ENCODE data around the gene DENND2A.
"Not testable (repeated sequence)": the region's sequence is repeated elsewhere in the genome, so short reads cannot be mapped to it uniquely, and the experiment has no call there.

Gene DENND2A

DNA sequence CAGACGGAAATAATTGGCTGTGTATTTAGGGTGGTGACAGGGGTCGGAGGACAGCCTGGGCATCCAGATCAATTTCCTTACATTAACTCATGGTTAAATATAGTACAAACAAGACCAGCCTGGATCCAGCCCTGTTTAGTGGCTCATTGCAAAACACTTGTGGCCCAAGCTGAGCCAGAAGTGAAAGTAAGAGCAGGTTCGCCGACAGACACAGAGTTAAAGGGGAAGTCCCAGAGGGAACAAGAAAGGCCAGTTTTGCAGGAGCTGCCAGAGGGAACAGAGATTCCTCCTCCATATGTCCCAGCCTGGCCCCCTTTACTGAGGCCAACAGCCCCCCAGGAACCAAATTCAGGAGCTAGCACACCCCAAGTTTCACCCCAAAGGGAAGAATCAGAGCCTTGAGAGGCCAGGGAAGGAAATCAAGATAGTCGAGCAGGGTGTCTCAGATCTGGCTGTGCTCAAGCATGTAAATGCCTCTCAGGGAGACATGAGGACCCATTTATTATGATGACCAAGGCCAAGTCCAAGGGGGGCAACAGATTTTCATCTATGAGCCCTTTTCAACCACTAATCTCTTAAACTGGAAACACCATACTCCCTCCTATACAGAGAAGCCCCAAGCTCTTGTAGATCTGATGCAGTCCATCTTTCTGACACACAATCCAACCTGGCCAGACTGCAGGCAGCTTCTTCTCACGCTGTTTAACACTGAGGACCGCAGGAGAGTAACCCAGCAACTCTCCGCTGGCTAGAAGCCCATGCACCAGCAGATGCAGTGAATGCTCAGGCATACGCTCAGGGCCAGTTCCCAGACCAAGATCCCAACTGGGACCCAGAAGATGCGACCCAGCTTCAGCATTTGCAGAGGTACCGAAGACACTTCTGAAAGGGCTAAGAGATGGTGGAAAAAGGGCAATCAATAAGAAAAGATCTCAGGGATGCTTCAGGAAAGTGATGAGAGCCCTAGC lies 16.2 kb upstream of the DENND2A start:
- Histone ChIP-seq H3K4me3 (ENCODE audit: low read length) (no peak overlapping the region), H3K9ac (ENCODE audit: low read depth, low read length) (no peak overlapping the region), H3K9me3 (ENCODE audit: insufficient read depth, low read depth, low read length) (no peaks in the 10 kb centered on the region), H3K36me3 (ENCODE audit: insufficient read depth, low read depth, low read length) (no peaks in the 10 kb centered on the region), H3K27me3 (ENCODE audit: insufficient read depth, low read length) (no peaks in the 10 kb centered on the region), H3K4me1 (ENCODE audit: insufficient read depth, low read length) (no peaks in the 10 kb centered on the region; the same call in 1 of the 2 replicates), H3K27ac (ENCODE audit: low read length) (no peak overlapping the region)

DNA sequence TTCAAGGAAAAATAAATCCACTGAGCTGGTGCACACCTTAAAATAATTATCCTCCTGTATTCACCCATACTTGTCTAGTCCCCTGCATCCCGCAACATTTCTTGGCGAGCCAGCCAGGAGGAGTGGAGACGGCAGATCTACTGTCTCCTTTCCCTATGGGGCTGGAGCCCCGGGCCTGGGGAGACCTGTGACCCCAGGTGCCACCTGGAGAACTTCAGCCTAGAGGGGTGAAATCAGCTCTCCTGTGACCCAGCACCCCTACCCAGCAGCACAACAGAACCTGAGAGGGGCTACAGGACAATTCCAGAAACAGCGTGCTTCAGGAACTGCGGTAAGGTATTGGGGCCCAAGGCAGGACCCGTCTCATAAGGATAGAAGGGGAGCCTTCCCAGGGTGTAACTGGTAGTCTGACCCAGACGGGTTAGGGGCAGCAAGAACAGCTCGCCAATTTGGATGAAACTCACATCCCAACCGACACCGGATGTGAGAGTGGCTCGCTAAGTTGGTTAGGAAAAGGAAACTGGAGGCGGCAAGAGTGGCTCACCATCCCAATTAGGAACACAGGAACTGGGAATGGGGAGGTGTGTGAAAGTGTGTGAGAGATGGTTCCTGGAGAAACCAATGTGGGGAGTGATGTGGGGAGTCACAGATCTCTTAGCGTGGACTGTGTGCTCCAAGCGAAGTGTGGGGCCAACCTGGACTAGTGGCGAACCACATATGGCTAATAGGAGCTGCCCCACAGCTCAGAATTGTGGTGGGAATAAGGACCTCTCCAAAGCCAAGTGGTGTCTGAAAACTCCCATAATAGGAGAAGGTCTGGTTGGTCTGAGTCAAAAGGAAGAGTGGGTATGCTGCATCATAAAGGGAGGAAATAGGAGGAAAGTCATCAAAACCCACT lies 15.1 kb upstream of the DENND2A start:
- Histone ChIP-seq H3K4me3 (ENCODE audit: low read length) (no peak overlapping the region), H3K4me1 (ENCODE audit: insufficient read depth, low read length) (no peaks in the 10 kb centered on the region; the same call in 1 of the 2 replicates), H3K9me3 (ENCODE audit: insufficient read depth, low read depth, low read length) (no peaks in the 10 kb centered on the region), H3K9ac (ENCODE audit: low read depth, low read length) (no peak overlapping the region), H3K27me3 (ENCODE audit: insufficient read depth, low read length) (no peaks in the 10 kb centered on the region), H3K36me3 (ENCODE audit: insufficient read depth, low read depth, low read length) (no peaks in the 10 kb centered on the region), H3K27ac (ENCODE audit: low read length) (no peak overlapping the region)

DNA sequence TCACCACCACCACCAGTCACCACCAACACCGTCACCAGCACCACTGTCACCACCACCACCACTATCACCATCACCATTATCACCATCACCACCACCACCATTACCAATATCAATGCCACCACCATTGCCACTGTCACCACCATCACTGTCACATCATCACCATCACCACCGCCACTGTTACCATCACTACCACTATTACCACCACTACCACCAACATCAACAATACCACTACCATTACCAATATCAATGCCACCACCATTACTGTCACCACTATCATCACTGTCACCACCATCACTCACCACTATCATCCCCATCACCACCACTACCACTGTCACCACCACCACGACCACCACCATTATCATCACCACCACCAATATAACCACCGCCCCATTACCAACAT lies 14.0 kb upstream of the DENND2A start:
- Histone ChIP-seq H3K9ac (ENCODE audit: low read depth, low read length) (no peak overlapping the region), H3K4me1 (ENCODE audit: insufficient read depth, low read length) (no peaks in the 10 kb centered on the region; the same call in 1 of the 2 replicates), H3K27ac (ENCODE audit: low read length) (no peak overlapping the region), H3K27me3 (ENCODE audit: insufficient read depth, low read length) (no peaks in the 10 kb centered on the region), H3K4me3 (ENCODE audit: low read length) (no peak overlapping the region), H3K9me3 (ENCODE audit: insufficient read depth, low read depth, low read length) (no peaks in the 10 kb centered on the region), H3K36me3 (ENCODE audit: insufficient read depth, low read depth, low read length) (no peaks in the 10 kb centered on the region)

DNA sequence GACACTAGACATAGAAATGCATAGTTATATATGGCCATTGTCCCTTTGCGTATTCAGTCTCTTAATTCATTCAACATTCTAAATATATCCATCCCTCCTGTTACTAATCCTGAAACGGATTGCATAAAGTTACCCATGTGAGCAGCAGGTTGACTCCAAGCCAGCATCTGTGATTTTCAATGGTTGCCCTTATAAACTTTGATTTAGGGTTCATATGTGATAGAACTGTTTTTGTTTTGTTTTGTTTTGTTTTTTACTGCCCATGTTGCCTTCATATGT lies 13.4 kb upstream of the DENND2A start:
- Histone ChIP-seq H3K36me3 (ENCODE audit: insufficient read depth, low read depth, low read length) (no peaks in the 10 kb centered on the region), H3K9ac (ENCODE audit: low read depth, low read length) (no peak overlapping the region), H3K27ac (ENCODE audit: low read length) (no peak overlapping the region), H3K9me3 (ENCODE audit: insufficient read depth, low read depth, low read length) (no peaks in the 10 kb centered on the region), H3K4me1 (ENCODE audit: insufficient read depth, low read length) (no peaks in the 10 kb centered on the region; the same call in 1 of the 2 replicates), H3K27me3 (ENCODE audit: insufficient read depth, low read length) (no peaks in the 10 kb centered on the region), H3K4me3 (ENCODE audit: low read length) (no peak overlapping the region)

DNA sequence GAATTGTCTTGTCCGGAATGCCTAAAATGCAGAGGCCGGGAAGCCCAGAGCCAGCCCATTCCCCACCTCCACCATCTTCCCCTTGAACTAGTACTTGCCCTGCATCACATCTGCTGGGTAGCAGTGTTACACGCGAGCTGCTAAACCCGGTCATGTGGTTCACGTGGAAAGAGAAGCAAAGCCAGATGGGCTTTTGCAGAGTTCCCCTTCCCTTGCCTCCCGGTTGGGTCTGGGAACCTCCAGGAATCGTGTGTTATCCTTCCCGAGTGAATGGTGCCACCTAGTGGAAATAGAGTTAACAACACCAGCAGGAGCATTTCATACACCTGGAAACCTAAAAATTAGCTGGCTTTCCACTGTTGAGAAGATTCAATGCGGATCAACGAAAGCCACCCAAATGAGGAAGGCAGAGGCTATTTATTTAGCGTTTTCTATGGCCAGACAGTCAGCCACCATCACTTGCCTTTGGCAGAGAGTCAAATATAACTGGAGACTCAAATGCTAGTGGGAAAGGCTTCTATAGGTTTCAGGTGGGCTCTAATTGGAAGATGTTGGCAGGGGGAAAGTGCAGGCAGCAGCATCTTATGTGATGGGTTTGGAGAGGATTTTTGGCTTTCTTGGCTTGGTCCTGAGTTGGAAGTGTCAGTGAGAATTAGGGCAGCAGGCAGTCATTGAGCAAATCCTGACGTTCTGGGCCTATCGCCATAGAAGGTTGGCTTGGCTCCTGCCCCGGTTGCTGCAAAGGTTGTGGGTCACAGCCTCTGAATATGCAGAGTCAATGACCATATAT lies 12.9 kb upstream of the DENND2A start:
- Histone ChIP-seq H3K27ac (ENCODE audit: low read length) (no peak overlapping the region), H3K9ac (ENCODE audit: low read depth, low read length) (no peak overlapping the region), H3K4me3 (ENCODE audit: low read length) (no peak overlapping the region), H3K36me3 (ENCODE audit: insufficient read depth, low read depth, low read length) (no peaks in the 10 kb centered on the region), H3K9me3 (ENCODE audit: insufficient read depth, low read depth, low read length) (no peaks in the 10 kb centered on the region), H3K4me1 (ENCODE audit: insufficient read depth, low read length) (no peaks in the 10 kb centered on the region), H3K27me3 (ENCODE audit: insufficient read depth, low read length) (no peaks in the 10 kb centered on the region)

DNA sequence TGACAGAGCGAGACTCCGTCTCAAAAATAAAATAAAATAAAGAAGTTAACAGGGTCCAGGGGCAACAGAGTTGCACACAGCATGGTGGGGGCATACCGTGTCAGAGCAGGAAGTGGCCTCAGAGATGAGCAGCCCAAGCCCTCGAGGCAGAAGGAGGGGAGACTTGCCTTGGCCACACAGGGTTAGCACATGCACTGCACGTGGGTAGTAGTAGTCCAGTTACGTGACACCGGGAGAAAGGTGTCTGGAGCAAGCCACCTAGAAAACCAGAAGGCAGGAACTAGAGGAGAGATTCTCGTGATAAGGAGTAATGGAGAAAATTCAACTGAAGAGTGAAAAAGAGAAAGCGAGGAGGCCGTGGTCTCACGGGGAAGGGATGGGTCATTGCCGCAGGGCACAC lies 9.8 kb upstream of the DENND2A start:
- H3K9ac ChIP-seq (ENCODE audit: low read depth, low read length): no peak overlapping the region
- H3K27ac ChIP-seq (ENCODE audit: low read length): no peak overlapping the region
- H3K27me3 ChIP-seq (ENCODE audit: insufficient read depth, low read length): no peaks in the 10 kb centered on the region

DNA sequence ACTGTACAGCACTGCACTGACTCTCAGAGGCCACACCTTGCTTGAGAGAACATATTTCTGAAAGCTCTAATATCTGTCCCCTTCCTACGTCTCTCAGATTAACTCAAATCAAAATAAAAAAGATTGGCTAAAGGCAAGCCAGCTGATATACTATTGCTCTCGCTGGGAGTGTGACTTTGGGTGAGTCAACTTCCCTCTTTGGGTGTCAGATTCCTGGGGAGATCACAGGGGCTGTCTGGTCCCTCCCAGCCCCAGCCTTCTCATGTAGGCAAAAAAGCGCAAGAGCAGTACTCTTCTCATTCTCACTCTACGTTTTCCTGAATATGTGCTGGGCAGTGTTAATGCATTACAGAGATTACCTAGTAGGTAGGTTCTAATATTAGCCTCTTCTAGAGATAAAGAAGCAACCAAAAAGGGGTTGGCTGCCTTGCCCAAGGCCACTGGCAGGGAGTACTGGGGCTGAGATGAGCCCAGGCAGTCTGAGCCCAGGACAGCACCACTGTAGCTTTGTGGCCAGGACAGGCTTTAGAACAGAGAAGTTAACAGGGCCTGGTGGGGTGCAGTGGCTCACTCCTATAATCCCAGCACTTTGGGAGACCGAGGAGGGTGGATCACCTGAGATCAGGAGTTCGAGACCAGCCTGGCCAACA lies 9.1 kb upstream of the DENND2A start:
- Histone ChIP-seq H3K27ac (ENCODE audit: low read length) (no peak overlapping the region), H3K9ac (ENCODE audit: low read depth, low read length) (no peak overlapping the region), H3K36me3 (ENCODE audit: insufficient read depth, low read depth, low read length) (no peaks in the 10 kb centered on the region), H3K4me3 (ENCODE audit: low read length) (no peak overlapping the region), H3K9me3 (ENCODE audit: insufficient read depth, low read depth, low read length) (no peaks in the 10 kb centered on the region), H3K4me1 (ENCODE audit: insufficient read depth, low read length) (no peaks in the 10 kb centered on the region; the same call in 1 of the 2 replicates), H3K27me3 (ENCODE audit: insufficient read depth, low read length) (no peaks in the 10 kb centered on the region)

More for the DNA sequence above, 9.8 kb upstream of the DENND2A start:
- H3K36me3 ChIP-seq (ENCODE audit: insufficient read depth, low read depth, low read length): no peaks in the 10 kb centered on the region
- H3K4me1 ChIP-seq (ENCODE audit: insufficient read depth, low read length): no peaks in the 10 kb centered on the region; the same call in 1 of the 2 replicates
- H3K9me3 ChIP-seq (ENCODE audit: insufficient read depth, low read depth, low read length): no peaks in the 10 kb centered on the region
- H3K4me3 ChIP-seq (ENCODE audit: low read length): no peak overlapping the region

DNA sequence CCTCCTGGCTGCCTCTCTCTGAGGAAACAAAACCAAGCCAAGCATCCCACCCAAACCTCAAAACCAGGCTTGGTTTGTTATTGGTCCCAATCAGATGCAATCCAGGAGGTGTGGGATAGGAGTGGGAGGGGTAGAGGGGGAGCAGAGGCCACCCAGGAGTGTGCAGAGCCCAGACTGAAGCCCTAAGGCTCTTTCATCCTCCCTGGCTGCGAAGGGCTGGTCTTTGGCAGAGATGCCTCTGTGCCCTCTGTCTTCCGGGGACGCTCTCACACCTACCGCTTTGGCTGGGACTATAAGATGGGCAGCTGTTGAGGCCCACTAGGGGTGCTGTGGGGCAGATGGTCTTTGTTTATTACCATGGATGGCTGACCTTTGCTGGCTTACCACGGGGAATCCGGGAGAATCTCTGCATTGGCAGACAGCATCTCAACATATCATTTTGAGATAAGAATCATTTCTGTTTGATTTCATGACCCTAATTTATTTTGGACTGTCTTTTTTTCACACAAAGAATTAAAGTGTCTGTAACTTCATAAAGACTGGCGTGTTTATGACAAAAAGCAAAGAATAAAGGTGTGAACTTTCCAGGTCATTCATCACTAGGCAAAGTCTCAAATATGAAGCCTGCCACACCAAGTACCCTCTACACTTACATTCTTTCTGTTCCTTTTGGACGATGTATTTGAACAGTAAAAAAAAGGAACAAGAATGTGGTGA lies 6.5 kb upstream of the DENND2A start:
- no peak overlapping the region for H3K9ac ChIP-seq (ENCODE audit: low read depth, low read length)
- no peaks in the 10 kb centered on the region for H3K9me3 ChIP-seq (ENCODE audit: insufficient read depth, low read depth, low read length)
- no peak overlapping the region for H3K4me3 ChIP-seq (ENCODE audit: low read length)
- no peaks in the 10 kb centered on the region for H3K36me3 ChIP-seq (ENCODE audit: insufficient read depth, low read depth, low read length)
- H3K27me3 ChIP-seq (ENCODE audit: insufficient read depth, low read length): peaks cover 7% of the 10 kb centered on the region; the same call in 1 of the 2 replicates
- no peaks in the 10 kb centered on the region; the same call in 1 of the 2 replicates for H3K4me1 ChIP-seq (ENCODE audit: insufficient read depth, low read length)
- H3K27ac ChIP-seq (ENCODE audit: low read length): no peak overlapping the region

DNA sequence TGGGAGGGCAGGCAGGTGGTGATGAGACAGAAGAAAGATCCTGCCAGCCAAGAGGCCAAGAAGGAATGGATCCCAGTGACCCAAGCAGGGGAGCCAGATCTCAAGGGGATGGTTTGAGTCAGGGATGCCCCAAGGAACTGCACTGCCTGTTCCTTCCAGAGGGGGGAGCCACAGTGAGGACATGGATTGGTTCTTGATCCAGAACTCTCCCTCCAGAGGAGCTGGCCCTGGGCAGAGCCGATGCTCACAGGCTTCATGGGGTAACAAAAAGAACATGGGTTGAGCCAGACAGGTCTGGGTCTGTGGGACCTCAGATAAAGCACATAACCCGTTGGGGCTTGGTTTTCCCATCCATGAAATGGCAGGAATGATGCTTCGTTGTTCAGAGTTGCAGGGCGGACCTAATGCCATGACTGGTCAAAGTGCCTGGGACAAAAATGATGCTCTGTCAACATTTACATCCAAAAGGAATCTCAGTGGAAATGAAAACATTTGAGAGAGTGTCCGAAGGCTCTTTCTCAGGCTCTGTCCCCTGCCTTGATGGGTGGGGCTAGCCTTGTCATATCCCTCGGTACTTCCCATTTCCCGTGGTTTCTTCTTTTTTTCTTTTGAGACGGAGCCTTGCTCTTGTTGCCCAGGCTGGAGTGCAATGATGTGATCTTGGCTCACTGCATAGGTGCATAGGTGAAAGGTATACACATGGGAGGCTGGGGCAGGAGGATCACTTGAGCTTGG lies 4.7 kb upstream of the DENND2A start:
- H3K9me3 ChIP-seq (ENCODE audit: insufficient read depth, low read depth, low read length): no peaks in the 10 kb centered on the region
- H3K36me3 ChIP-seq (ENCODE audit: insufficient read depth, low read depth, low read length): no peaks in the 10 kb centered on the region
- H3K4me3 ChIP-seq (ENCODE audit: low read length): no peak overlapping the region
- H3K27ac ChIP-seq (ENCODE audit: low read length): no peak overlapping the region
- no peak overlapping the region for H3K9ac ChIP-seq (ENCODE audit: low read depth, low read length)
- H3K27me3 ChIP-seq (ENCODE audit: insufficient read depth, low read length): peaks cover 21% of the 10 kb centered on the region
- no peaks in the 10 kb centered on the region; the same call in 1 of the 2 replicates for H3K4me1 ChIP-seq (ENCODE audit: insufficient read depth, low read length)

DNA sequence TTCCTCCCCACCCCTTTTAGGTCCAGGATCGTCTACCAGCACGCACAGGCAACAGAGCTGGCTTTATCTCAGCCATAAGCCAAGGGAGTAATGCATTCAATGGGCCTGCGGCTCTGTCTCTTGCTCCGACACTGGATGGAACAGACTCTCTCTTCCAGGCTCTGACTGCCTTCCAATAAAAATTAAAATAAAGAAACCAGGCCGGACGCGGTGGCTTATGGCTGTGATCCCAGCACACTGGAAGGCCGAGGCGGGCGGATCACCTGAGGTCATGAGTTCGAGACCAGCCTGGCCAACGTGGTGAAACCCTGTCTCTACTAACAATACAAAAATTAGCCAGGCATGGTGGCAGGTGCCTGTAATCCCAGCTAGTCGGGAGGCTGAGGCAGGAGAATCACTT lies 4.1 kb upstream of the DENND2A start:
- not testable (repeated sequence) for H3K36me3 ChIP-seq (ENCODE audit: insufficient read depth, low read depth, low read length); H3K4me3 ChIP-seq (ENCODE audit: low read length); H3K9ac ChIP-seq (ENCODE audit: low read depth, low read length); H3K9me3 ChIP-seq (ENCODE audit: insufficient read depth, low read depth, low read length); H3K27ac ChIP-seq (ENCODE audit: low read length); H3K4me1 ChIP-seq (ENCODE audit: insufficient read depth, low read length)
- peaks cover 25% of the 10 kb centered on the region for H3K27me3 ChIP-seq (ENCODE audit: insufficient read depth, low read length)

Measured in iPS-20b (cell line).